SK-N-SH (cell line): Measurements from ENCODE around the gene PPP1R1A. TPM values are rescaled to one million over a fixed set of nuclear protein-coding genes. Genes with fewer than 3 reads are reported as not detected.

ENCODE experiments used
- CTCF ChIA-PET: fragments of 300-600, 350-600 bp; formaldehyde crosslinking; extraction: SDS; loops from one replicate; lab custom pipeline; 2021; lab: Yijun Ruan, JAX
- POLR2A ChIA-PET: fragments of 350-600 bp; sonication (Branson Sonifier 250); formaldehyde crosslinking; extraction: SDS; loops from one replicate; lab custom pipeline; 2020; ENCODE audit warnings: antibody characterized with exemption, inconsistent platforms; lab: Yijun Ruan, JAX
- DNase-seq: peaks from one replicate; pipeline ENCODE4 v3.0.0; 2012
- H2AFZ ChIP-seq: fragments of 200-600 bp; sonication (generic); 2 replicates; pipeline ENCODE4 v1.8.1; 2016; ENCODE audit warnings: antibody characterized with exemption, mild to moderate bottlenecking, low read depth
- H3F3A ChIP-seq: fragments of 200-600 bp; sonication (generic); replicated peaks from 2 replicates; pipeline ENCODE3; 2016; ENCODE audit warnings: antibody characterized with exemption, mild to moderate bottlenecking; ENCODE audit not compliant: insufficient read depth
- H3K27ac ChIP-seq, 2 experiments: fragments of 200-500 bp in 1 of 2; fragments of 200-600 bp in 1 of 2; sonication (Bioruptor generic) in 1 of 2; sonication (generic), shearing (Covaris generic) in 1 of 2; 2 replicates each; pipeline versions ENCODE4 v1.5.1 to v1.6.1; 2014 to 2016; ENCODE audit warnings: low read depth in 2 of 2, inconsistent platforms in 1 of 2, low read length in 1 of 2, mild to moderate bottlenecking in 1 of 2, mixed read lengths in 1 of 2
- H3K27me3 ChIP-seq: fragments of 200-600 bp; sonication (generic), shearing (Covaris generic); 2 replicates; pipeline ENCODE4 v1.6.1; 2016; ENCODE audit warnings: mixed run types; ENCODE audit not compliant: insufficient read depth
- H3K36me3 ChIP-seq, 2 experiments: fragments of 200-500 bp in 1 of 2; fragments of 200-600 bp in 1 of 2; sonication (Bioruptor generic) in 1 of 2; sonication (generic) in 1 of 2; replicated peaks in 1 of 2; 2 replicates each; pipeline versions ENCODE3 to v1.5.1; 2014 to 2016; ENCODE audit warnings: low read length in 1 of 2, mild to moderate bottlenecking in 1 of 2; ENCODE audit not compliant: insufficient read depth in 2 of 2, control insufficient read depth in 1 of 2
- H3K4me1 ChIP-seq, 2 experiments: fragments of 200-500 bp in 1 of 2; fragments of 200-600 bp in 1 of 2; sonication (Bioruptor generic) in 1 of 2; sonication (generic), shearing (Covaris generic) in 1 of 2; 2 replicates each; pipeline versions ENCODE4 v1.5.1 to v1.6.1; 2014 to 2016; ENCODE audit warnings: low read depth in 1 of 2, low read length in 1 of 2, mixed run types in 1 of 2; ENCODE audit not compliant: insufficient read depth in 2 of 2, control insufficient read depth in 1 of 2
- H3K4me2 ChIP-seq: fragments of 200-600 bp; sonication (generic), shearing (Covaris generic); 2 replicates; pipeline ENCODE4 v1.6.1; 2017; ENCODE audit warnings: mixed run types
- H3K4me3 ChIP-seq, 2 experiments: fragments of 200-500 bp in 1 of 2; fragments of 200-600 bp in 1 of 2; sonication (Bioruptor generic) in 1 of 2; sonication (generic), shearing (Covaris generic) in 1 of 2; 2 replicates each; pipeline versions ENCODE4 v1.5.1 to v1.8.1; 2014 to 2016; ENCODE audit warnings: low read depth in 2 of 2, inconsistent platforms in 1 of 2, low read length in 1 of 2, mild to moderate bottlenecking in 1 of 2, mixed read lengths in 1 of 2, moderate library complexity in 1 of 2
- H3K79me2 ChIP-seq: fragments of 200-600 bp; sonication (generic); 2 replicates; pipeline ENCODE4 v1.8.1; 2017; ENCODE audit warnings: mild to moderate bottlenecking; ENCODE audit not compliant: insufficient read depth
- H3K9ac ChIP-seq: fragments of 200-600 bp; sonication (generic); 2 replicates; pipeline ENCODE4 v1.6.1; 2017; ENCODE audit warnings: mixed run types
- H3K9me2 ChIP-seq: fragments of 200-600 bp; sonication (generic); 2 replicates; pipeline ENCODE4 v1.6.1; 2017; ENCODE audit warnings: mixed run types
- H3K9me3 ChIP-seq: fragments of 200-600 bp; sonication (generic); 2 replicates; pipeline ENCODE4 v1.6.1; 2017; ENCODE audit warnings: mixed run types, mild to moderate bottlenecking, moderate library complexity
- H4K20me1 ChIP-seq: fragments of 200-600 bp; sonication (generic); 2 replicates; pipeline ENCODE4 v1.6.1; 2017; ENCODE audit warnings: mild to moderate bottlenecking, mixed run types; ENCODE audit not compliant: insufficient read depth
- CHD2 ChIP-seq: fragments of 150-350 bp; IDR thresholded peaks from 2 replicates; pipeline ENCODE4 v1.6.1; 2018; ENCODE audit warnings: low read length; ENCODE audit not compliant: partially characterized antibody
- CTCF ChIP-seq: fragments of 200-600 bp; sonication (generic); IDR thresholded peaks from 2 replicates; pipeline ENCODE4 v1.6.1; 2017; ENCODE audit warnings: antibody characterized with exemption, mild to moderate bottlenecking, moderate library complexity
- ELF1 ChIP-seq: IDR thresholded peaks from 2 replicates; pipeline ENCODE4 v1.4.0; 2012
- EP300 ChIP-seq, 2 experiments: IDR thresholded peaks; 2 replicates each; pipeline versions ENCODE4 v1.4.0 to v1.6.1; 2012; ENCODE audit warnings: borderline replicate concordance in 1 of 2, low read depth in 1 of 2, low read length in 1 of 2
- FOSL2 ChIP-seq: IDR thresholded peaks from 2 replicates; pipeline ENCODE4 v1.4.0; 2012; ENCODE audit warnings: low read depth, mild to moderate bottlenecking, moderate library complexity, borderline replicate concordance
- FOXM1 ChIP-seq: IDR thresholded peaks from 2 replicates; pipeline ENCODE4 v1.4.0; 2012; ENCODE audit warnings: low read depth, mild to moderate bottlenecking
- IRF3 ChIP-seq: fragments of 150-350 bp; IDR thresholded peaks from 2 replicates; pipeline ENCODE4 v1.6.1; 2016; ENCODE audit warnings: mild to moderate bottlenecking, low read depth, low read length
- JUND ChIP-seq: IDR thresholded peaks from 2 replicates; pipeline ENCODE4 v1.4.0; 2012
- MXI1 ChIP-seq: IDR thresholded peaks from 2 replicates; pipeline ENCODE4 v1.6.1; 2012; ENCODE audit warnings: mild to moderate bottlenecking, low read depth, low read length, improper control_type of control experiment
- NRF1 ChIP-seq: IDR thresholded peaks from 2 replicates; pipeline ENCODE4 v1.6.1; 2012; ENCODE audit warnings: low read depth, mild to moderate bottlenecking, low read length
- RCOR1 ChIP-seq: fragments of 150-350 bp; IDR thresholded peaks from 2 replicates; pipeline ENCODE4 v1.6.1; 2017; ENCODE audit warnings: antibody characterized with exemption, low read length
- REST ChIP-seq: IDR thresholded peaks from 2 replicates; pipeline ENCODE4 v1.6.1; 2012; ENCODE audit warnings: mild to moderate bottlenecking, low read depth, low read length, moderate library complexity
- SMC3 ChIP-seq: IDR thresholded peaks from 2 replicates; pipeline ENCODE4 v1.6.1; 2012; ENCODE audit warnings: low read depth, low read length, improper control_type of control experiment
- USF2 ChIP-seq: fragments of 150-350 bp; IDR thresholded peaks from 2 replicates; pipeline ENCODE4 v1.6.1; 2017; ENCODE audit warnings: antibody characterized with exemption, low read length, low read depth, borderline replicate concordance
- YY1 ChIP-seq: IDR thresholded peaks from 2 replicates; pipeline ENCODE4 v1.4.0; 2012; ENCODE audit warnings: low read depth, mild to moderate bottlenecking
- WGBS: methylation state at CpG from one replicate; pipeline ENCODE4 v1.1.6; 2017; ENCODE audit warnings: low lambda C conversion rate; 5-methylcytosine and 5-hydroxymethylcytosine counted together
- polyA plus RNA-seq, 3 experiments: library from polyadenylated mRNA; depleted of rRNA; stranded (reverse); fragments of >200 nt; gene quantifications; 2 replicates each; pipeline ENCODE4 v1.2.3, GENCODE V29; 2012

Gene PPP1R1A
- polyA plus RNA-seq, 1 of the 3 experiments (the other 2 are of a cell fraction) = not detected

- no peak for TF ChIP-seq CTCF
- TF ChIP-seq IRF3 = no peak
- no peak for TF ChIP-seq ELF1
- TF ChIP-seq FOXM1 = no peak
- no peak for TF ChIP-seq EP300 (IDR thresholded peaks at IDR 0.05; ENCODE audit: borderline replicate concordance in 1 of 2, low read depth in 1 of 2, low read length in 1 of 2)
- no peak for TF ChIP-seq CHD2
Observed at GRCh38 chr12:54589964-54590363, 1.5 kb upstream of the PPP1R1A start (continued).

GRCh38 chr12:54588890-54589267 lies 420 bp upstream of the PPP1R1A start:
- no peaks in the 10 kb centered on the region for H4K20me1 ChIP-seq
- no peaks in the 10 kb centered on the region for H3K4me1 ChIP-seq
- H3K4me2 ChIP-seq = no peak overlapping the region
- H3K9me3 ChIP-seq = no peaks in the 10 kb centered on the region
- no peaks in the 10 kb centered on the region for H3F3A ChIP-seq
- no peak overlapping the region for H3K27ac ChIP-seq
- no peak overlapping the region for H3K9ac ChIP-seq
- DNase-seq = no peak
- no peak overlapping the region for H3K4me3 ChIP-seq
- H3K79me2 ChIP-seq = no peaks in the 10 kb centered on the region
- CTCF ChIA-PET = interaction anchor here (2.9 kb wide), 1 partner anchor 10 kb away, joined by 11 read pairs; no protein-coding TSS in a partner anchor
- POLR2A ChIA-PET = no interaction called here
- WGBS = 9% methylated on average over 13 of the region's 13 CpGs
- no peak for TF ChIP-seq USF2
- H3K9me2 ChIP-seq = no peaks in the 10 kb centered on the region
- H2AFZ ChIP-seq = no peak overlapping the region
- no peaks in the 10 kb centered on the region for H3K36me3 ChIP-seq
- peaks cover 80% of the 10 kb centered on the region for H3K27me3 ChIP-seq

GRCh38 chr12:54587315-54587873 lies 1.1 kb downstream of the PPP1R1A start:
- no peaks in the 10 kb centered on the region for H3F3A ChIP-seq
- no peaks in the 10 kb centered on the region for H3K36me3 ChIP-seq
- no peaks in the 10 kb centered on the region for H4K20me1 ChIP-seq
- no peaks in the 10 kb centered on the region for H3K79me2 ChIP-seq
- 20% methylated on average over 5 of the region's 5 CpGs for WGBS
- H3K9me3 ChIP-seq = no peaks in the 10 kb centered on the region
- H3K27ac ChIP-seq = no peak overlapping the region
- no peak overlapping the region for H3K4me2 ChIP-seq
- H3K9me2 ChIP-seq = no peaks in the 10 kb centered on the region
- no peak overlapping the region for H2AFZ ChIP-seq
- ChIA-PET CTCF (interaction anchor here (2.5 to 2.9 kb wide), 2 partner anchors 8 to 9 kb away, joined by 11 to 15 read pairs; no protein-coding TSS in a partner anchor), POLR2A (no interaction called here)
- peaks cover 86% of the 10 kb centered on the region for H3K27me3 ChIP-seq
- no peak for DNase-seq
- H3K4me1 ChIP-seq = no peaks in the 10 kb centered on the region
- no peak overlapping the region for H3K9ac ChIP-seq
- H3K4me3 ChIP-seq = no peak overlapping the region
- TF ChIP-seq FOSL2 = no peak
- TF ChIP-seq MXI1 = no peak
- TF ChIP-seq SMC3 = no peak
- no peak for TF ChIP-seq REST
- no peak for TF ChIP-seq ELF1
- no peak for TF ChIP-seq NRF1
- no peak for TF ChIP-seq RCOR1
- no peak for TF ChIP-seq JUND
- TF ChIP-seq YY1 = no peak
- TF ChIP-seq CTCF = no peak
- TF ChIP-seq CHD2 = no peak
